Activated naive CD4-positive, alpha-beta T cell treated with anti-CD3 and anti-CD28 coated beads for 36 hours (primary cell): ENCODE data around the gene ADGRG6. TPM values are rescaled to one million over a fixed set of nuclear protein-coding genes. Genes with fewer than 3 reads are reported as not detected.
"Not testable (repeated sequence)": the region's sequence is repeated elsewhere in the genome, so short reads cannot be mapped to it uniquely, and the experiment has no call there.

Experiments
- CTCF ChIA-PET: fragments of 350-600 bp; sonication (Branson Sonifier 250); formaldehyde crosslinking; loops from one replicate; lab custom pipeline; 2021; ENCODE audit warnings: antibody characterized with exemption; lab: Charles Lee
- DNase-seq: peaks from one replicate; pipeline ENCODE4 v3.0.0-alpha.2; 2020
- H3K27ac Mint-ChIP-seq: one replicate; pipeline ENCODE4 v1.8.0; 2021; ENCODE audit warnings: mild to moderate bottlenecking, mixed read lengths
- H3K27me3 Mint-ChIP-seq: one replicate; pipeline ENCODE4 v1.8.0; 2021; ENCODE audit warnings: low read depth, mixed read lengths
- H3K36me3 Mint-ChIP-seq: one replicate; pipeline ENCODE4 v1.8.0; 2021; ENCODE audit warnings: low read depth, mixed read lengths
- H3K4me1 Mint-ChIP-seq: one replicate; pipeline ENCODE4 v1.8.0; 2021; ENCODE audit warnings: low read depth, mixed read lengths
- H3K4me3 Mint-ChIP-seq: one replicate; pipeline ENCODE4 v1.8.0; 2021; ENCODE audit warnings: mild to moderate bottlenecking, moderate library complexity, mixed read lengths
- H3K9me3 Mint-ChIP-seq: one replicate; pipeline ENCODE4 v1.8.0; 2021; ENCODE audit warnings: mixed read lengths
- intact Hi-C: fragments of 100-400 bp; cut with micrococcal nuclease; formaldehyde crosslinking; loops from one replicate; pipeline ENCODE4 v1.15.1; 2023
- total RNA-seq, 2 experiments: library from RNA; stranded (reverse); gene quantifications; one replicate each; pipeline ENCODE4 v1.2.3, GENCODE V29; 2021

The ADGRG6 gene
- total RNA-seq, 2 experiments from 2014 or later = 0.69 to 0.86 TPM

GRCh38 chr6:142428468-142428867, 126.7 kb downstream of the ADGRG6 start:
- H3K4me3 Mint-ChIP-seq, H3K36me3 Mint-ChIP-seq, CTCF ChIA-PET, H3K4me1 Mint-ChIP-seq, H3K27me3 Mint-ChIP-seq, DNase-seq, H3K9me3 Mint-ChIP-seq, H3K27ac Mint-ChIP-seq, intact Hi-C loops: not testable (repeated sequence)

DNA sequence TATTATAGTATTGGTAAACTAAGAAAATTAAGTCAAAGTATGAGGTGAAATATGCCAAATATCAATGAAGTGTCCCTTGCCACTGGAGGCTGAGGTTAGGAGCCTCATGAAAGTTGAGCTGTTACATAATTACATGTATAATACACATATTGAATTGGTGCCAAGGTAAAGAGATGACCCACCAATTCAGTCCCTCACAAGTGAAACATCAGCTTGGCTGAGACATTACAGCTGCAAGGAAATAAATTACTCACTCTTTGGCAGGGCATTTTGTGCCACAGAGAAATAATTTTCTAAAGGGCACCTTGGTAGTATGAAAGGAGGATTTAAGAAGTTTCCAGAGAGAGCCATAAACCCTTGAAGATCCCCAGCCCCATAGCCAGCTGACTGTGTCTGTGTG, 127.4 kb downstream of the ADGRG6 start:
- Mint-ChIP-seq H3K27ac (no peak overlapping the region), H3K27me3 (no peaks in the 10 kb centered on the region), H3K4me1 (no peaks in the 10 kb centered on the region), H3K36me3 (peaks cover 2% of the 10 kb centered on the region), H3K4me3 (no peak overlapping the region), H3K9me3 (peaks cover 6% of the 10 kb centered on the region)
- no peak for DNase-seq
- CTCF ChIA-PET = interaction anchor here (0.5 kb wide), 1 partner anchor 42 kb away, joined by 3 read pairs; no protein-coding TSS in a partner anchor
- intact Hi-C loops = no loop called here

DNA sequence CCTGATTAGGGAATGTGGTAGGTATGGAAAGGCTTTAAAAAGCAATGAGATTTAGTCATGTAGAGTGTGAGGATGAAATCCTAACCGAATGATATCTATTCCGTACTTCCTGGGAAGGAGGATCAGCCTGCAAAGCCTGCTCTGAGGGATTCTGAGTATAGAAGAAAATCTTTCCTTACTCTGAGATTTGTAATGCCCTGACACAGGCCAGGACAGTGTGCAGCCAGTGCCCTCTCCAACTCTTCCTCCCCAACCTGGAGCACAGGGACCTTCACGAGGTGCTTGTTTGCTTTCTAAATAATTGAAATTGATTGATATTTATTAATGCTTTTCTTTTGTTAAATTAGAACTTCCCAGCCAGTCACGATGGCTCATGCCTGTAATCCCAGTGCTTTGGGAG, 131.6 kb downstream of the ADGRG6 start:
- Mint-ChIP-seq H3K36me3 (no peaks in the 10 kb centered on the region), H3K4me3 (no peak overlapping the region)

DNA sequence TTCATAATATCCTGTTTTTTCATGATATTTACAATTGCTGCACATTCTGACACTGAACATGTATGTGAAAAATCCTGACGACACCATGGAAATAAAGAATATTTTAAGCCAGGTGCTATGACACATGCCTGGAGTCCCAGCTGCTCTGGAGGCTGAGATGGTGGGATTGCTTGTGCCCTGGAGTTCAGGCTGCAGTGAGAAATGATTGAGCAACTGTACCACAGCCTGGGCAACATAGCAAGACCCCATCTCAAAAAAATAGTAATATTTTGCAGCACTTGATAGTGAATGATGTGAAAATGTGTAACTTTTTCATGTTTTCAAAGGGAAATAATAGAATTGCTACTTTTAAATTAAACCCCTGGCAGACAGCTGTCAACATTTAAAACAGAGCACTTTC, 137.1 kb downstream of the ADGRG6 start:
- no peak for DNase-seq
- Mint-ChIP-seq H3K27me3 (no peaks in the 10 kb centered on the region), H3K4me1 (no peaks in the 10 kb centered on the region), H3K4me3 (no peak overlapping the region), H3K27ac (no peak overlapping the region), H3K9me3 (no peaks in the 10 kb centered on the region), H3K36me3 (no peaks in the 10 kb centered on the region)
- CTCF ChIA-PET = no interaction called here
- intact Hi-C loops = no loop called here

More for the DNA sequence above, 131.6 kb downstream of the ADGRG6 start:
- DNase-seq = no peak
- Mint-ChIP-seq H3K27me3 (no peaks in the 10 kb centered on the region), H3K27ac (no peak overlapping the region), H3K9me3 (peaks cover 2% of the 10 kb centered on the region), H3K4me1 (no peaks in the 10 kb centered on the region)
- CTCF ChIA-PET = no interaction called here
- intact Hi-C loops = no loop called here

DNA sequence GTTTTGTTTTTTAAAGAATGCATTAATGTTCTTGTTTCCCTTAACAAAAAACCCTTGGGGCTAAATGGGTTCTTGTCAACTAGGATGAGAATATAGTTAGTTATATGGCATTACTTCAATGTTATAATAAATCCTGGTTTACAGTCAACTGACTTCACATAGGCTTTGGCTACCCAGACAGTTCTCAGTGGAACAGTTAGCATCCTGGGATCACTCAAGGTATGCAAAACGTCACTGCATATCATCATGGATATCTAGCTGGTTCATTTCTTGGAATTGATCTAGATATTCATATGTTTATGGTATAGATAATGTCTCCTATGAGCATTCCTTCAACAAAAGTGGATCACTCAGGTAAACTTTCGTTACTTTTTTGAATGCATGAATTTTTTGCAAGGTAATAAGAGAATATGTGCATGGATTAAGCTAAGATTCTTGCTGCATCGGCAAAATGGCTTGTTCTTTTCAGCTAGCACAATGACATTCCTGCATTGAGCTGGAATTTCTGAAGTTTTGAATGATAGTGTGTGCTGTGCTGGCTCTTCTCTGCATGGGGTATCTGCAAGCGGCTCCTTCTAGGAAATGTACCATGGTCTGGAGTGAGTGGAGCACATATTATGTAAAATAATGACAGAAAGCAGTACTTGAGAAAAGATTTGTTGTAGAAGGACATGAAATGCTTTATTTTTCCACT, 138.9 kb downstream of the ADGRG6 start:
- no peak overlapping the region for H3K27ac Mint-ChIP-seq
- no peaks in the 10 kb centered on the region for H3K36me3 Mint-ChIP-seq
- H3K9me3 Mint-ChIP-seq = no peaks in the 10 kb centered on the region
- no peaks in the 10 kb centered on the region for H3K27me3 Mint-ChIP-seq
- no peak overlapping the region for H3K4me3 Mint-ChIP-seq
- DNase-seq = no peak
- CTCF ChIA-PET = no interaction called here
- intact Hi-C loops = no loop called here
- no peaks in the 10 kb centered on the region for H3K4me1 Mint-ChIP-seq

GRCh38 chr6:142441716-142442115, 139.9 kb downstream of the ADGRG6 start:
- H3K9me3 Mint-ChIP-seq = no peaks in the 10 kb centered on the region
- H3K4me3 Mint-ChIP-seq = no peak overlapping the region
- H3K27ac Mint-ChIP-seq = no peak overlapping the region
- H3K36me3 Mint-ChIP-seq = no peaks in the 10 kb centered on the region
- no peaks in the 10 kb centered on the region for H3K4me1 Mint-ChIP-seq
- intact Hi-C loops = no loop called here
- no peak for DNase-seq
- CTCF ChIA-PET = no interaction called here
- no peaks in the 10 kb centered on the region for H3K27me3 Mint-ChIP-seq

- intact Hi-C loops = no loop called here
- DNase-seq = no peak
- Mint-ChIP-seq H3K27me3 (no peaks in the 10 kb centered on the region), H3K36me3 (no peaks in the 10 kb centered on the region), H3K4me1 (no peaks in the 10 kb centered on the region), H3K4me3 (no peak overlapping the region), H3K27ac (no peak overlapping the region), H3K9me3 (no peaks in the 10 kb centered on the region)
- CTCF ChIA-PET = no interaction called here
Measured at GRCh38 chr6:142443102-142443501, 141.3 kb downstream of the ADGRG6 start.

DNA sequence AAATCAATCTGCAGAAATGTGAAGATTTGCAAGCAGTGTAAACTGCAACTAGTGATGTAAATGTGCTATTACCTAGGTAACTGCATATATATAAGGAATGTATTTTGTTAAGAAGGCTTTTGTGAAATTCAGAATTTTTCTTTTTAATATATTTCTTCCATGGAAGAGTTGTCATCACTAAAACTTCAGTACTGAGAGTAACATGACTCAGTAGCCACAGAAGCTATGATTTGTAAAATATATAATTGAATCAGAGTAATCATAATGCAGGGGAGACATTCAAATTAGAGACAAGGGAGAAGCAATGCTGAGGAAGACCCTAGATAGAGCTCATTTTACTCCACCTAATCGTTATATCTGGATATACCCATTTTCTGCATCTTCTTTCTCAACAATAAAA, 141.7 kb downstream of the ADGRG6 start:
- H3K27ac Mint-ChIP-seq = no peak overlapping the region
- no peak overlapping the region for H3K4me3 Mint-ChIP-seq
- H3K9me3 Mint-ChIP-seq = no peaks in the 10 kb centered on the region
- no peaks in the 10 kb centered on the region for H3K27me3 Mint-ChIP-seq
- no peaks in the 10 kb centered on the region for H3K36me3 Mint-ChIP-seq
- no peaks in the 10 kb centered on the region for H3K4me1 Mint-ChIP-seq
- intact Hi-C loops = no loop called here
- CTCF ChIA-PET = no interaction called here
- DNase-seq = no peak

GRCh38 chr6:142444376-142444775, 142.6 kb downstream of the ADGRG6 start:
- H3K4me3 Mint-ChIP-seq = no peak overlapping the region
- no peaks in the 10 kb centered on the region for H3K9me3 Mint-ChIP-seq
- CTCF ChIA-PET = interaction anchor here (1.0 kb wide), 1 partner anchor 131 kb away, joined by 5 read pairs; no protein-coding TSS in a partner anchor

DNA sequence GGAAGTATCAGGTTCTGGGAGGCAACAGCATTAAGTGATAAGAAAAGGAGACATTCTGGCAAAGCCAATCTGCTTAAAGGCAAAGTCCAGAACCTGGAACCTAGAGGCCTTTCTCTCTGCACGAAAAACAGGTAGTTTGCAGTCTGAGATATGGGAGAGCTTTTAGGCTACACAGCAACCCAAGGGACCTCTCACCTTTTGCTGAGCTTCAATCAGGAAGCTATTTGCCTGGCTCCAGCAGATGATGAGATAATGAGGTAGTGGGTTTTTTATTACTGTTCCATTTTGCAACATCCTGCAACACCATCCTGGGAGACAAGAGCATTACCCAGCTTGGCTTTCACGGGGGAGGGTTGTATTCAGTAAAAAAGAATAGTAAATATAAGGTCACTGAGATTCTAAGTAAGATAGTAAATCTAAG, 143.1 kb downstream of the ADGRG6 start:
- no peaks in the 10 kb centered on the region for H3K9me3 Mint-ChIP-seq
- CTCF ChIA-PET = interaction anchor here (1.0 kb wide), 1 partner anchor 132 kb away, joined by 5 read pairs; no protein-coding TSS in a partner anchor
- no peaks in the 10 kb centered on the region for H3K27me3 Mint-ChIP-seq
- H3K36me3 Mint-ChIP-seq = no peaks in the 10 kb centered on the region
- no peak overlapping the region for H3K27ac Mint-ChIP-seq
- no peak for DNase-seq
- H3K4me3 Mint-ChIP-seq = no peak overlapping the region
- H3K4me1 Mint-ChIP-seq = no peaks in the 10 kb centered on the region
- intact Hi-C loops = no loop called here

More at GRCh38 chr6:142444376-142444775, 142.6 kb downstream of the ADGRG6 start:
- Mint-ChIP-seq H3K36me3 (no peaks in the 10 kb centered on the region), H3K27ac (no peak overlapping the region), H3K27me3 (no peaks in the 10 kb centered on the region), H3K4me1 (no peaks in the 10 kb centered on the region)
- DNase-seq = no peak
- intact Hi-C loops = no loop called here

DNA sequence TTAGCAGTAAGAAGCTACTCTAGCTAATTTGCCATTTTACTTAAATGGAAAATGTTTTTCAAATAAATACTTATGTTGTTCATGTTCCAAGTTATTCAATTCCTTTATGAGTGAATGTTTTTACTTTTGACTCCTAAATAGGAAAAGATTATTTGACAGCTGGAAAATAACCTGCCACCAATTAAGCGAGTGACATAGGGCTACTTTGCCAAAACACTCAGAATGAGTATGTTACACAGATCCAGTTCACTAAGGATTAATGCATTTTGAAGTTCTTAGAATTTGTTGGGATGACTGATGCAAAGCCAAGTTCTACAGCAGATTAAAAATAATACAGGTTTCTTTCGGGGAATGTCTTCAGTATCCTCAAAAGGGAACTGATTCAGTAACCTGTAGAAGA, 144.4 kb downstream of the ADGRG6 start:
- Mint-ChIP-seq H3K4me3 (no peak overlapping the region), H3K4me1 (no peaks in the 10 kb centered on the region), H3K36me3 (no peaks in the 10 kb centered on the region), H3K27ac (no peak overlapping the region), H3K9me3 (no peaks in the 10 kb centered on the region), H3K27me3 (no peaks in the 10 kb centered on the region)
- intact Hi-C loops = no loop called here
- no peak for DNase-seq
- CTCF ChIA-PET = interaction anchor here (0.6 to 1.6 kb wide), 3 partner anchors 26 to 300 kb away, joined by 4 to 5 read pairs (median 4); partner anchors contain the start of gene NMBR

DNA sequence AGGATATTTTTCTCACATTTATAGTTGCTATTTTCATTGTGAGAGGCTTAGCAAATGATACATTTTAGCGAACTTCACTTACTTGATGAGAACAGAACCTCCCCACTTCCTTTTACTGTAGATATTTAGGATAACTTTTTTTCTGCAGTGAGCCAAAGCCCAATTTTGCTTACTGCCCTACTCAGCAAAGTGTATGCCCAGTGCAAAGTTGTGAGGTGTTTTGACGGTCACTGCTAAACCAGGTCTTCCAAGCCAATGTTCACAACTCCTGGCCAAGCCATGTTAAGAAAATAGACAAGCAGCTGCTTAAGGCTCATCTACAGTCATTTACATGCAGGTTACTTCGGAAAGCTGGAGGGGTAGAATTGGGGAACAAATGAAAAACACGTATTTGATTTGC, 144.8 kb downstream of the ADGRG6 start:
- CTCF ChIA-PET = interaction anchor here (0.6 to 1.6 kb wide), 4 partner anchors 26 to 300 kb away, joined by 3 to 5 read pairs (median 4); partner anchors contain the start of gene NMBR
- intact Hi-C loops = no loop called here
- Mint-ChIP-seq H3K36me3 (no peaks in the 10 kb centered on the region), H3K27me3 (no peaks in the 10 kb centered on the region), H3K9me3 (no peaks in the 10 kb centered on the region), H3K4me3 (no peak overlapping the region), H3K4me1 (no peaks in the 10 kb centered on the region), H3K27ac (no peak overlapping the region)
- no peak for DNase-seq

- no peak overlapping the region for H3K4me3 Mint-ChIP-seq
- DNase-seq = no peak
- H3K27me3 Mint-ChIP-seq = no peaks in the 10 kb centered on the region
- CTCF ChIA-PET = interaction anchor here (0.6 kb wide), 1 partner anchor 85 kb away, joined by 7 read pairs; no protein-coding TSS in a partner anchor
- no peak overlapping the region for H3K27ac Mint-ChIP-seq
- H3K9me3 Mint-ChIP-seq = no peaks in the 10 kb centered on the region
- H3K36me3 Mint-ChIP-seq = no peaks in the 10 kb centered on the region
- H3K4me1 Mint-ChIP-seq = no peaks in the 10 kb centered on the region
- intact Hi-C loops = no loop called here
Measured at GRCh38 chr6:142448091-142448729, 146.4 kb downstream of the ADGRG6 start.
